ENCODE data around the gene ZDHHC11B.

The ZDHHC11B gene

GRCh38 chr5:671459-672328 is 112.8 kb downstream of the ZDHHC11B start:
- DNase-seq = peak; percentile 77

GRCh38 chr5:670396-671270 is 113.9 kb downstream of the ZDHHC11B start:
- no peak for DNase-seq

DNA sequence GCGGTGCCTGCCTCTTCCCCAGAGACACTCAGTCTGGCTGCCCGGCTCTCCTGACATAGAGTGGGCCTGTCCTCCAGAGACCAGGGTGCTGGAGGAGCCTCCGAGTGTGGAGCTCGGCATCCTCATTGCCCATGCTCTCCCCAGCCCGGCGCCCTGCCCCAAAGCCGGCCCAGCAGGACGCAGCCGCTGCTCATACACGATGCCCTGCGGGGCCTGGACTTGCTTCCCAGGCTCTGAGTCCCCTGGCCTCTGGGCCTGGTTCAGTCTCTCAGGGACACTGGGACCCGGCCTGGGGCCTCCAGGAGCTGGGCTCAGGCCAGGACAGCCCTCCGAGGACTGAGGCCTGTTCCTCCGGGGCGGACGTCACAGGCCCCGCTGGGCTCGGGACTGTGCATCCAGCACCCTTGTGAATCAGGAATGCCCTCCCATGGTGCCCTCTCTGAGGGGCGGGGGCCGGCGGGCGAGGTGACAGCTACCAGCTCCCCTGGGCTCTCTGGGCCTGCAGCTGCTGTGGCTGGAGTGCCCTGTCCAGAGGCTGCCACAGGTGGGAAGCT is 114.6 kb downstream of the ZDHHC11B start:
- DNase-seq = no peak

DNA sequence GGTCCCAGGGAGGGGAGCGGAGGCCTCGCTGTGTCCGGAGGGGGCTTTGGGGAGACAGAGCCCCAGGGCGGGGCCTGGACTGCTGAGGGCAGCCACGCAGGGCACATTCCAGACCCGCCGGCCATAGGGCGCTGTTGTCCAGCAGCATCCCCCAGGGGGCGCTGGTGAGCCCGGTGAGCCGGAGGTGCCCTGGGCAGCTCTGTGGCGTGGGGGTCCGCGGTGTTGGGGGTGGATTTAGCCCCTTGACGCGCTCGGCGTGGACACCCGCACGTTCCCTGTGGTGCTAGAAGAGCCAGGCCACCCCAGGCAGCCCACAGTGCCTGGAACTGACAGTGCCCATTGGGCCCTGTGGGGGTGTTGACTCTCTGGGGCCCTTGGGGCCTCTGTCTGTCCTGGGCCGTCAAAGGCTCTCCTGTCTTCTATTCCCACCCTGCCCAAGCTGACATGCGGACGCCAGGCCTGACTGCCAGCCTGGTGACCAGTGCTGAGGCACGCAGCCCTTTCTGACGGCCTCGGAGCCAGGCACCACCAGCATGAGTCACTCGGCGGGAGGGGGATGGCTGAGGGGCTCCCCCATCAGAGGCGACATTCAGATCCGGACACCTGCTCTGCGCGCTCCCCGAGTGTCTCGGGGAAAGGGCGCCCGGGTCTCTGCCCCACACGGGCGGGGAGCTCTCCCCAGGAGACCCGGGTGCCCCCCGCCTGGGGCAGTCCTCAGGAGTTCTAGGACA is 115.3 kb downstream of the ZDHHC11B start:
- DNase-seq = peak; percentile 50

- no peak for DNase-seq
Measured at GRCh38 chr5:668283-668995, 116.1 kb downstream of the ZDHHC11B start.

GRCh38 chr5:666816-667498 is 117.6 kb downstream of the ZDHHC11B start:
- no peak for DNase-seq

DNA sequence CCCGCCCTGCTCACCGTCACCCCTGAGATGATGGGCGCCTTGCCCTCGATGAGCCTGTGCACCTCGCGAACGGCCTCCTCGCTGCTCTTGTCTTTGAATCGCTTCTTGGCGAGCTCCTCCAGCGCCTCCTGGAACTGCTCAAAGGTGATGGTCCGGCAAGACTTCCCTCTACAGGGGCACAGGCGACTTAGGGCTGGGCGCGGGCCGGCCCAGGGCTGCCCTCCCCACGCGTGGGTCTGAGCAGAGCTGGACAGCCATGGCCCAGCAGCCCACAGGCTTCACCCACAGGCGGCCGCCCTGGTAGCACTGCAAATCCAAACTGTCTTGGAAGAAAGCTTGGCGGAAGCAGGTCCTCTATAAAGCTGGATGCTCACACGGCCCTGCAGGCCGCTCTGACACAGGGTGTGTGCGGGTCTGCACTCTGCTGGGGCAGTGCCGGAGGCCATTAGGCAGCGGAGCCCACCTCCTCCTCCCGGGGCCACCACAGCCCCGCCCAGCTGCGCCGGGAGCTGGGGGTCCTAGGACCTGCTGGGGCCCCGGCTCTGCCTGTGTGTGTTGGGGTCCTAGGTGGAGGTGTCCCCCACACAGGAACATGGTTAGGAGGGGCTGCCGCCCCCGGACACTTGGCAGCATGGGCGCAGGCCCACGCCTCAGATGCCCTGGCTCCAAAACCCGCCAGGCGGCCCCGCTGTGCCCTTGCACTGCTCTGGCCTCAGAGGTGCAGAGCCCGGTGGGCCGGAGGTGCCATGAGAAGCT is 118.4 kb downstream of the ZDHHC11B start:
- DNase-seq = no peak

DNA sequence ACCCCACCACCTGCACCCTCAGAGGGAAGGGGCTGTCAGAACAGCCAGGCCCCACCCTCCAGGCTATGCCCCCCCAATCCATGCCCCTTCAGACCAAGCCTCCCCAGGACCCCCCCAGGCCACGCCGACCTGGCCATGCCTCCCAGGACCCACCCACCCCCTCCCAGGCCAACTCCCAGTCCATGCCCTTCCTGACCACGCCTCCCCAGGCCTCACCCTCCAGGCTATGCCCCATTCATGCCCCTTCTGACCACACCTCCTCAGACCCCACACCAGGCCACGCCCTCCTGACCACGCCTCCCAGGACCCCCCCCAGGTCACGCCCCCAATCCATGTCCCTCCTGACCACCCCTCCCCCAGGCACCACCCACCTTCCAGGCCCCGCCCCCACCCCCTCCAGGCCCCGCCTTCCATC is 119.0 kb downstream of the ZDHHC11B start:
- DNase-seq = no peak

- DNase-seq = no peak
Measured at GRCh38 chr5:664994-665360, 119.6 kb downstream of the ZDHHC11B start.

DNA sequence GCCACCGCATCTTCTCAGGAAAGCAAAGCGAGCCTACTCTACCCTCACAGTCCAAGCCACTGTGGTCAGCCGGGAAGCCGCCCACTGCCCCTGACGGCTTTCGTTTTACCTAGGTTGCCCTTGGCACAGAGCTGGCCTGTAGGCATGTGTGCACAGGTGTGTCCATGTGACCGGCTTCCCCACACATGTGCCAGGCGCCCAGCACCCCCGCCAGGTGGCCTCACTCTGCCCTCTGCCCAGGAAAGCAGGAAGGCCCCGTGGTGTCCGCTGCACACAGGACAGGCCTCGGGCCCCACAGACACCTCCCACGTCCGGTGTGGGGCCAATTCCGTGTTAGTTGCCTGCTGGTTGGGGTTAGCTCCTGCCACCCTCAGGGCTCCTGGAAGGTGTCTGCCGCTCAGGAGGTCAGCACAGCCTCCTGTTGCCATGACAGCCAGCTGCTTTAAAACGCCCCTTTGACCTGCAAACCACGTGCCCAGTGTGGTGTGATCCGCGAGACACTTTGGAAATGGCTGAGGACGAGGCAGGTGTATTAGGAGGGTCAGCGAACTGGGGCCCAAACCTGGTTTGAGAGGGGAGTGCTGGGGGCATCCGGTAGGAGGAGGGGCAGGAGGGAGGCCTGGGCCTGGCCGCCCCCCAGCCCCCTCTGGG is 120.1 kb downstream of the ZDHHC11B start:
- DNase-seq = no peak

GRCh38 chr5:663436-664342 is 120.8 kb downstream of the ZDHHC11B start:
- no peak for DNase-seq

GRCh38 chr5:662751-663435 is 121.6 kb downstream of the ZDHHC11B start:
- DNase-seq = no peak

- no peak for DNase-seq
Measured at GRCh38 chr5:661891-662750, 122.4 kb downstream of the ZDHHC11B start.

DNA sequence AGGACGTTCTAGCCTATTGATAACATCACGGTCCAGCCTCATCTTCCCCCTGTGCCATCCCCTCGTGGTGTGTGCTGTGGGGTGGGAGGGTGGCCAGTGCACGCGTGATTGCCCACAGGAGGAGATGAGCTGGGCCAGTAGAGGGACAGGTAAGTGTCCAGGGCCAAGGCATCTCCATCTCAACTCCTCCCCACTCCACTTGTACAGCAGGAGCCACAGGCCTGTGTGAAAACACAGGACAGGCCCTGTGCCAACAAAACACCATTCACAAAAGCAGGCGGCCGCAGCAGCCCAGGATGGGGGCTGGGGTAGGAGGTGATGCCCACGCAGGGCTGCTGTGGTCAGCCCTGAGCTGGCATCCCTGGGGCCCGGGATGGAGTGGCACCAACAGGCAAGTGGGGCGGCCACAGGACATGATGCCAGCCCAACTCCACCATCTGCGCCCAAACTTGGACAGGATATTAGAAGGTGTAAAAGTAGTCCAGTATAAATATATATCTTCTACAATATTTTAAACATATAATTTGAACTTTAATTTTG is 124.0 kb downstream of the ZDHHC11B start:
- no peak for DNase-seq

Measured in CD4-positive, alpha-beta T cell treated with Interleukin-17A for 1 hour (primary cell).